GM12873 (cell line): ENCODE results near the gene ABCC1.

Source experiments
- TF ChIP-seq, protein P1 (sequence below): IDR thresholded peaks from 2 replicates; pipeline ENCODE4 v1.5.1; 2012; ENCODE audit warnings: low read depth, mild to moderate bottlenecking, moderate library complexity, low read length, control low read depth; ENCODE audit not compliant: insufficient read depth; ENCODE audit errors: missing control alignments

ABCC1 gene

DNA sequence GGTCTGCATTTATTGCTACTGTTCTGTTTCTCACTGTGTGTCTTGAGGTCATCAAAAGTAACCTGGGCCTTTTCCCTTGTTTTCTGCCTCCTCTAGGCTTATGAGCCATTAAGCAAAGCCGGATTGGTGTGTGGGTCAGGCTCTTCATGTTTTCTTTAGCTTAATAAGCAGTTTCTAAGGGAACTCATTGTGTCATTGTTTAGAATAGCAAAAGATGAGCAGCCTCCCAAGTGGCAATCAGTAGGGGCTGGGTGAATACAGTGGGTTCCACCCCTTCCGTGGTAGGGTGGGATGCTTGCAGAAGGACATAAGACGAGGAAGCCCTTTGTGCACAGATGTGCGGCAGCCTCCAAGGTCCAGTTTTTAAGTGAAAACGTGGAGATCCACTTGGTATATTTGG, 34.5 kb downstream of the ABCC1 start:
- TF ChIP-seq, protein P1, sequence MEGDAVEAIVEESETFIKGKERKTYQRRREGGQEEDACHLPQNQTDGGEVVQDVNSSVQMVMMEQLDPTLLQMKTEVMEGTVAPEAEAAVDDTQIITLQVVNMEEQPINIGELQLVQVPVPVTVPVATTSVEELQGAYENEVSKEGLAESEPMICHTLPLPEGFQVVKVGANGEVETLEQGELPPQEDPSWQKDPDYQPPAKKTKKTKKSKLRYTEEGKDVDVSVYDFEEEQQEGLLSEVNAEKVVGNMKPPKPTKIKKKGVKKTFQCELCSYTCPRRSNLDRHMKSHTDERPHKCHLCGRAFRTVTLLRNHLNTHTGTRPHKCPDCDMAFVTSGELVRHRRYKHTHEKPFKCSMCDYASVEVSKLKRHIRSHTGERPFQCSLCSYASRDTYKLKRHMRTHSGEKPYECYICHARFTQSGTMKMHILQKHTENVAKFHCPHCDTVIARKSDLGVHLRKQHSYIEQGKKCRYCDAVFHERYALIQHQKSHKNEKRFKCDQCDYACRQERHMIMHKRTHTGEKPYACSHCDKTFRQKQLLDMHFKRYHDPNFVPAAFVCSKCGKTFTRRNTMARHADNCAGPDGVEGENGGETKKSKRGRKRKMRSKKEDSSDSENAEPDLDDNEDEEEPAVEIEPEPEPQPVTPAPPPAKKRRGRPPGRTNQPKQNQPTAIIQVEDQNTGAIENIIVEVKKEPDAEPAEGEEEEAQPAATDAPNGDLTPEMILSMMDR, result no peak

DNA sequence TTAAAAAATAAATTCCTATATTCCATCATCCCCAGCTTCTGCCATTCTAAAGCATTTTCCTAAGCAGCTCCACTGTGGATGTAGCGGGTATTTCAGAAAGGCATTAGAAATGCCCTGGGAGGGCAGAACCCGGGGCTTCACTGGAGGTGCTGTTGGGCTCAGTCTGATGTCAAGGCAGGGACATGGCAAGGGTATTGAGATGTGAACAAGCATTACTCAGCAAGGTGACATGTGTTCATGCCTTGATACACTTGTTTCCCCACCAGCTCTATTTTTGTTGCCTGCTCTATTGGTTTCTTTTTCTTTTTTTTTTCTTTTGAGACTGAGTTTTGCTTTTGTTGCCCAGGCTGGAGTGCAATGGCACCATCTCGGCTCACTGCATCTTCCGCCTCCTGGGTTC, 35.7 kb downstream of the ABCC1 start:
- TF ChIP-seq, protein P1, result no peak

DNA sequence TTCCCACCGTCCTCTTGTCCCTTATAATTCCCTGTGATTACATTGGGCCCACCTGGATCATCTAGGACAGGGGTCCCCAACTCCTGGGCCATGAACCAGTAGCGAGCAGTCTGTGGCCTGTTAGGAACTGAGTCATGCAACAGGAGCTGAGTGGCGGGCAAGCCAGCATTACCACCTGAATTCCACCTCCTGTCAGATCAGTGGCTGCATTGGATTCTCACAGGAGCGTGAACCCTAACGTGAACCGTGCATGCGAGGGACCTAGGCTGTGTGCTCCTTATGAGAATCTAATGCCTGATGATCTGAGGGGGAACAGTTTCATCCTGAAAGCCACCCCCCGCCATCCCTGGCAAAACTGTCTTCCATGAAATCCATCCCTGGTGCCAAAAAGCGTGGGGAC, 36.8 kb downstream of the ABCC1 start:
- TF ChIP-seq, protein P1, result no peak

DNA sequence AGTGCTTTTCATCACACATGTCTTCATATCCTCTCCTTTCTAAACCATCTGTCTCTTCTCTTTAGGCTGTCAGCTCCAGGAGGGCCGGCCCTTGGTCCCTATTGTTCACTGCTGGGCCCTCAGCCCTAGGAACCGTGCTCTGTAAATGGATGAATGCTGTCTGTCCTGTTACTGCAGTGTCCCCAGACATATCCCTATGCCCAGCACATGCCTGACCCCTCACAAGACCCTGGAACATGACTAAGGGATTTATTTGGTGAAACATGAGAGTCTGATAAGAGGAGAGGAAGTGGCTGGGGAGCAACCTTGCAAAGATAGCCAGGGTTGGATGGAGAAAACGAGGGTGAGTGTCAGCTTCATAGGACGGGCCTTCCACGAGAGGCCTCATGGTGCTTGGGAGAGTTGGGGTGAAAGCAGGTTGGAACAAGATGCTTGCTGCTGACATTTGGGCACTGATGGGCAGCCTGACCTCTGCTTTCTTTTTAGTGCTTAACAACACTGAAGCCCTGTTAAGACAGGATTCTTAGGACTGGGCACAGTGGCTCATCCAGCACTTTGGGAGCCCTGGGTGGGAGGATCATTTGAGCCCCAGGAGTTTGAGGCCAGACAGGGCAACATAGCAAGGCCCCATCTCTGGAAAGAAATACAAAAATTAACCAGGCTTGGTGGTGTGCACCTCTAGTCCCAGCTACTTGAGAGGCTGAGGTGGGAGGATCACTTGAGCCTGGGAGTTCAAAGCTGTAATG, 39.0 kb downstream of the ABCC1 start:
- TF ChIP-seq, protein P1, result no peak

DNA sequence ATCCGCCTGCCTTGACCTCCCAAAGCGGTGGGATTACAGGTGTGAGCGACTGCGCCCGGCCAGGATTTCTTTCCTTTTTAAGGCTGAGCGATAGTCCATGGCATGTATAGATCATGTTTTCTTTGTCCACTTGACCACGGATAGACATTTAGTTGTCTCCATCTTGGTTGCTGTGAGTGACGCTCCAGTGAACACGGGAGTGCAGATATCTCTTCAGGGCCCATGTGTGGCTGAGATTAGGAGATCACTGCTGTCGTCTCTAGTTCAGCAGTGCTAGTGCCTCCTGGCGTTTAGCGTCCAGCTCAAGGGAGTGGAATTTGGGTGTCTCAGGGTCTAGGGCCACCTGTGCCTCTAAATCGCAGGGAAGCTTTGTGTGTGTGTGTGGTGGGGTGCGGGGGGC, 41.5 kb downstream of the ABCC1 start:
- TF ChIP-seq, protein P1, result no peak

DNA sequence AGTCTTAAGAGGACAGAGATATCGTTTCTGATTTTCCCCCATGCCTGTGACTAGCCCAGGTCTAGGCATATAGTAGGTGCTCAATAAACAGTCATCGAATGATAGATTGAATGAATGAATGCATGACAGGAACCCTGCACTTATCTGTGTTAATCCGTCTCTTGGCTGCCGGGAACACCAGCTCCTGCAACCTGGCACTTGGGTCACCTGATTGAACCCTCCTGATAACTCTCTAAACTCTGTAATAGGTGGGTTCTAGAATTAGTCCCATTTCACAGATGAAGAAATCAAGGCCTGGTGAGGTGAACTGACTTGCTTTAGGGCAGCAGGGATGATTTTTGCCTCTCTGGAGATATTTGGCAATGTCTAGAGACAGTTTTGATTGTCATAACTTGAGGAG, 43.7 kb downstream of the ABCC1 start:
- TF ChIP-seq, protein P1, result no peak

DNA sequence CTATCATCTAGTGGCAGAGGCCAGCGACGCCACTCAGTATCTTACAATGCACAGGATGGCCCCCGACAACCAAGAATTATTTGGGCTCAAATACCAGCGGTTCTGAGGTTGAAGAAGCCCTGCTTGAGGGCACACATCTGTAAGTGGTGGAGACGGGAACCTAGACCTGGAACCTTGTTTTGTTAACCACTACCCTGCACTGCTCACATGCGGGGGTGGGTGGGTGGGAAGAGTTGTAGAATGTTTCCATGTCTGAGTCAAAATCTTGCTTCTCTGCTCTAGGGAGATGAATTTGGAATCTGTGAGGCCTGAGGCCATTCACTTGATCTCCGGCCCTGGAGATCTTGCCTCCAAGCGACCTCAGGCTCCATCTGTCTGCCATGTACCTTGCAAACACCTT, 44.1 kb downstream of the ABCC1 start:
- TF ChIP-seq, protein P1, result no peak
